Measurements from ENCODE around the gene CEBPA.

The CEBPA gene

GRCh38 chr19:33266974-33267484, 35.3 kb downstream of the CEBPA start:
- no peak for TF ChIP-seq EGR1 (IDR thresholded peaks at IDR 0.05)
- no peak for TF ChIP-seq FOXM1 (IDR thresholded peaks at IDR 0.05; ENCODE audit: borderline replicate concordance, low read depth)
- TF ChIP-seq NFIC (IDR thresholded peaks at IDR 0.05), result no peak
- TF ChIP-seq CREB1 (IDR thresholded peaks at IDR 0.05; ENCODE audit: low read depth), result no peak
- TF ChIP-seq TCF12 (IDR thresholded peaks at IDR 0.05; ENCODE audit: low read depth), result no peak
- no peak for TF ChIP-seq TEAD4 (IDR thresholded peaks at IDR 0.05)
- no peak for TF ChIP-seq CEBPB (IDR thresholded peaks at IDR 0.05)
- no peak for TF ChIP-seq RAD21 (IDR thresholded peaks at IDR 0.05; ENCODE audit: low read depth)
- TF ChIP-seq TAF1 (IDR thresholded peaks at IDR 0.05; ENCODE audit: low read depth), result no peak
- TF ChIP-seq USF1 (IDR thresholded peaks at IDR 0.05), result no peak
- TF ChIP-seq YY1 (IDR thresholded peaks at IDR 0.05; ENCODE audit: low read depth), result no peak

- no peak for TF ChIP-seq EGR1 (IDR thresholded peaks at IDR 0.05)
- no peak for TF ChIP-seq REST (IDR thresholded peaks at IDR 0.05; ENCODE audit: low read depth)
- TF ChIP-seq NFIC (IDR thresholded peaks at IDR 0.05), result no peak
- no peak for TF ChIP-seq YY1 (IDR thresholded peaks at IDR 0.05; ENCODE audit: low read depth)
- no peak for TF ChIP-seq RAD21 (IDR thresholded peaks at IDR 0.05; ENCODE audit: low read depth)
- TF ChIP-seq TAF1 (IDR thresholded peaks at IDR 0.05; ENCODE audit: low read depth), result no peak
Observed at GRCh38 chr19:33264881-33265445, 37.4 kb downstream of the CEBPA start.

- no peak for TF ChIP-seq TCF12 (IDR thresholded peaks at IDR 0.05; ENCODE audit: low read depth)
- no peak for TF ChIP-seq TAF1 (IDR thresholded peaks at IDR 0.05; ENCODE audit: low read depth)
- TF ChIP-seq FOXM1 (IDR thresholded peaks at IDR 0.05; ENCODE audit: borderline replicate concordance, low read depth), result no peak
- TF ChIP-seq EP300 (IDR thresholded peaks at IDR 0.05; ENCODE audit: borderline replicate concordance), result no peak
- no peak for TF ChIP-seq TEAD4 (IDR thresholded peaks at IDR 0.05)
- TF ChIP-seq EGR1 (IDR thresholded peaks at IDR 0.05), result no peak
- TF ChIP-seq MAX (IDR thresholded peaks at IDR 0.05), result no peak
- TF ChIP-seq CREB1 (IDR thresholded peaks at IDR 0.05; ENCODE audit: low read depth), result no peak
- no peak for TF ChIP-seq CEBPB (IDR thresholded peaks at IDR 0.05)
- TF ChIP-seq RAD21 (IDR thresholded peaks at IDR 0.05; ENCODE audit: low read depth), result no peak
- no peak for TF ChIP-seq ZBTB7A (IDR thresholded peaks at IDR 0.05; ENCODE audit: low read depth)
- TF ChIP-seq YY1 (IDR thresholded peaks at IDR 0.05; ENCODE audit: low read depth), result no peak
Observed at GRCh38 chr19:33263325-33264023, 38.9 kb downstream of the CEBPA start.

GRCh38 chr19:33261511-33262189, 40.7 kb downstream of the CEBPA start:
- TF ChIP-seq MAX (IDR thresholded peaks at IDR 0.05), result no peak
- TF ChIP-seq TEAD4 (IDR thresholded peaks at IDR 0.05), result no peak
- no peak for TF ChIP-seq EP300 (IDR thresholded peaks at IDR 0.05; ENCODE audit: borderline replicate concordance)
- TF ChIP-seq NFIC (IDR thresholded peaks at IDR 0.05), result no peak
- no peak for TF ChIP-seq TCF12 (IDR thresholded peaks at IDR 0.05; ENCODE audit: low read depth)
- TF ChIP-seq EGR1 (IDR thresholded peaks at IDR 0.05), result no peak
- TF ChIP-seq RAD21 (IDR thresholded peaks at IDR 0.05; ENCODE audit: low read depth), result no peak
- TF ChIP-seq CREB1 (IDR thresholded peaks at IDR 0.05; ENCODE audit: low read depth), result no peak
- TF ChIP-seq FOXM1 (IDR thresholded peaks at IDR 0.05; ENCODE audit: borderline replicate concordance, low read depth), result no peak
- no peak for TF ChIP-seq YY1 (IDR thresholded peaks at IDR 0.05; ENCODE audit: low read depth)
- TF ChIP-seq USF1 (IDR thresholded peaks at IDR 0.05), result no peak
- TF ChIP-seq TAF1 (IDR thresholded peaks at IDR 0.05; ENCODE audit: low read depth), result no peak
- no peak for TF ChIP-seq ZBTB7A (IDR thresholded peaks at IDR 0.05; ENCODE audit: low read depth)
- TF ChIP-seq CEBPB (IDR thresholded peaks at IDR 0.05), result no peak
- no peak for TF ChIP-seq REST (IDR thresholded peaks at IDR 0.05; ENCODE audit: low read depth)

Measured in Ishikawa (cell line).